HG03095 (cell line): ENCODE results near the gene SPA17.

Experiments
- ATAC-seq: cut with Tn5 transposase; IDR thresholded peaks from one replicate; pipeline ENCODE4 v1.9.1; 2021; ENCODE audit warnings: moderate library complexity; ENCODE audit not compliant: unreplicated experiment

Gene SPA17

GRCh38 chr11:124661553-124661952 is 12.2 kb upstream of the SPA17 start:
- ATAC-seq, result no peak

- no peak for ATAC-seq
These were observed 11.6 kb upstream of the SPA17 start for GRCh38 chr11:124662106-124662505.

- no peak for ATAC-seq
These were observed 9.8 kb upstream of the SPA17 start for GRCh38 chr11:124663861-124664260.

GRCh38 chr11:124667601-124668000 is 6.1 kb upstream of the SPA17 start:
- no peak for ATAC-seq

- peak; percentile 31 for ATAC-seq
These were observed 4.5 kb upstream of the SPA17 start for GRCh38 chr11:124669193-124669592.

GRCh38 chr11:124670732-124671131 is 3.0 kb upstream of the SPA17 start:
- ATAC-seq, result no peak

- ATAC-seq, result no peak
These were observed 1.0 kb upstream of the SPA17 start for GRCh38 chr11:124672536-124673215.

- no peak for ATAC-seq
These were observed 439 bp downstream of the SPA17 start for GRCh38 chr11:124674168-124674517.

GRCh38 chr11:124674571-124674970 is 867 bp downstream of the SPA17 start:
- no peak for ATAC-seq

GRCh38 chr11:124676386-124676785 is 2.7 kb downstream of the SPA17 start:
- ATAC-seq, result no peak

GRCh38 chr11:124678416-124678815 is 4.7 kb downstream of the SPA17 start:
- ATAC-seq, result no peak

- no peak for ATAC-seq
These were observed 7.7 kb downstream of the SPA17 start for GRCh38 chr11:124681421-124681820.

GRCh38 chr11:124682443-124682842 is 8.7 kb downstream of the SPA17 start:
- ATAC-seq, result no peak

GRCh38 chr11:124693142-124693541 is 19.4 kb downstream of the SPA17 start:
- no peak for ATAC-seq

GRCh38 chr11:124699547-124699946 is 25.8 kb downstream of the SPA17 start:
- no peak for ATAC-seq

GRCh38 chr11:124700028-124700427 is 26.3 kb downstream of the SPA17 start:
- no peak for ATAC-seq

- no peak for ATAC-seq
These were observed 34.1 kb downstream of the SPA17 start for GRCh38 chr11:124707829-124708228.

GRCh38 chr11:124712392-124712791 is 38.7 kb downstream of the SPA17 start:
- ATAC-seq, result no peak

GRCh38 chr11:124716591-124716990 is 42.9 kb downstream of the SPA17 start:
- ATAC-seq, result no peak

GRCh38 chr11:124717421-124717785 is 43.7 kb downstream of the SPA17 start:
- ATAC-seq, result peak; percentile 46

- ATAC-seq, result no peak
These were observed 44.3 kb downstream of the SPA17 start for GRCh38 chr11:124717786-124718651.

- ATAC-seq, result no peak
These were observed 45.1 kb downstream of the SPA17 start for GRCh38 chr11:124718801-124719200.
